GM18508 (cell line): ENCODE data around the gene ADAMTS17.
"Not testable (repeated sequence)": the region's sequence is repeated elsewhere in the genome, so short reads cannot be mapped to it uniquely, and the experiment has no call there.

ENCODE experiments used
- ATAC-seq: cut with Tn5 transposase; IDR thresholded peaks from one replicate; pipeline ENCODE4 v1.9.1; 2021; ENCODE audit warnings: moderate number of reproducible peaks; ENCODE audit not compliant: insufficient read depth, unreplicated experiment

The ADAMTS17 gene

DNA sequence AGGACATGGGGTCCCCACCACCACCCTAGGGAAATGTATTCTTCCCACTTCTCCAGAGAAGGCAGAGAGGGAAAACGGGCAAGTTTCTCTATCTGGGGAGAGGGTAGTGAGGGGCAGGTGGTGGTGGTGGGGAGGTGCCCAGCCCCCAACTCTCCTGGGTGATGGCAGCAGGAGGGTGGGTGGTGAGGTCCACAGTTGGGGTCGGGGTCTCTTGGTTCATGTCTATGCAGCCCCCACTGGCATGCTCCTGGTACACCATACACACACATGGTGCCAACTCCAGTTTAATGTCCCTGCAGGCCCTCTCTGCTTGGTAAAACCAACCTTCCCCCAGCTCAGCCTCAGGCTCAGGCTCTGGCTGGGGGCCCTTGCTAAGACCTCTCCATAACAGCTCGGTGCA lies 354.1 kb downstream of the ADAMTS17 start:
- no peak for ATAC-seq

GRCh38 chr15:99987119-99987506 lies 354.7 kb downstream of the ADAMTS17 start:
- no peak for ATAC-seq

DNA sequence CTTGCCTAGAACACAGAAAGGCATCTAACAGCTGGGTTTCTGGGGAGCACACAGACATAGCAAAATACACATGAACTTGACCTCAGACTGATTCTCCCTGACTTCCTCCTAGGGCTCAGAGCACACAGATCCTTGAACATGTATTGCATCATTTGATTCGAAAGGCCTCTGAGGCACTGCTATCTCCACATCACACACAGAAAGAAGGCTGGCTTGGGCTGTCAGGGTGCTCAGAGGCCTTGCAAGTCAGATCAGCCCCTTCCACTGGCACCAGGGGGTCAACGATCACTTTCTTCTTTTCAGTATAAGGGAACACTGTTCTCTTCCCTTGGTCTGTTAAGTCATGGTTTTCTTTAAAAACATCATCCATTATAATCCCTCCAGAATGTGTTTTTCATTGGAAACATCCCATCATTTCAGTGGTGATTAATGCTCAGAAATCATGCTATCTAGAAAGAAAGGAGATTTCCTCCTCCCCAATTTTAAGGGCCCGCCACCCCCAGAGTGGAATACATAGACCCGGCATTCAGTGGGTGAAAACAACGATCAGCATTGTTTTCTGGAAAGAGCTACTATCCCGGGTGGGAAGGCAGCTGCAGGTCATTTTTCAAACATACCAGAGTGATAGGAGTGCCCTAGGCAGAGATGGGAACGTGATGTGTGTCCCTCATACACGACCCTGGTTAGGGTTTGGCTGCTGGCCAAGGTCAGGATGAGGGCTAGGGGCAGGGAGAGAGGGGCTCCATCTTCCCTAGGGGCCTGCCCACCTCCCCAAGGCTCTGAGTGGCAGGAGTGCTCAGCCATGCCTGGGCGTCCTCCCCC lies 355.3 kb downstream of the ADAMTS17 start:
- no peak for ATAC-seq

GRCh38 chr15:99985878-99986277 lies 355.9 kb downstream of the ADAMTS17 start:
- ATAC-seq: no peak

DNA sequence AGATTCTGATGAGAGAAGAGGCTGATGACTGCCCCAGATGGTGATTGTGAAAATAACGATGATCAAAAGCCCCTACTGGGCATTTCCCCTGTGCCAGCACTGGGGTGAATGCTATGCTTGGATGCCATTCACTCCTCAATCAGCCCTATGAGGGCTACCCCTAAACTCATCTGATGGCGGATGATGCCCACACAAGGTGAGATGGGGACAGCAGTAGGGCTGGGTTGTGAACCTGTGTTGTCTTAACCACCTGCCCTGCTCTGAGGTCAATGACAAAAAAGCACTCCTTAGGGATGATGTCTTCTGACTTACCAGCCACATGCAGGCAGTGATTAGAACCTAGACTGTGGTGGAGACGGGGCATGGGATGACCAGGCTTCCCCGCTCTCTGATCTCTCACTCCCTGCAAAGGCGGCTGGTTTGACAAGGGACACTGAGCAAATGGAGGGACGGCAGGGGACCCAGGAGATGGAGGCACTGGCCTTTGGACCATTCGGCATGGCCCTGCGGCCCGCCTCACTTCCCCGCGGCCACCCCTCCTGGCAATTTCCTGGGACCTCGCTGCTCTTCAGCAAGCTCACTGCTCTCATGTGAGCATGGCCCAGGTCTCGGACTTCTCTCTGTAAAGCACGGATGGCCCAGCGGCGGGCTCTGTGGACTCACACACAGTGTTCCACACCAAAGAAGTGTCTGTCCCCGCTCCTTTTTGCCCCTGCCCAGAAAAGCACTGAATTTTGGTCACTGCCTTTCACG lies 357.1 kb downstream of the ADAMTS17 start:
- no peak for ATAC-seq

- no peak for ATAC-seq
Measured at GRCh38 chr15:99983886-99984286, 357.9 kb downstream of the ADAMTS17 start.

GRCh38 chr15:99983171-99983885 lies 358.4 kb downstream of the ADAMTS17 start:
- ATAC-seq: no peak

DNA sequence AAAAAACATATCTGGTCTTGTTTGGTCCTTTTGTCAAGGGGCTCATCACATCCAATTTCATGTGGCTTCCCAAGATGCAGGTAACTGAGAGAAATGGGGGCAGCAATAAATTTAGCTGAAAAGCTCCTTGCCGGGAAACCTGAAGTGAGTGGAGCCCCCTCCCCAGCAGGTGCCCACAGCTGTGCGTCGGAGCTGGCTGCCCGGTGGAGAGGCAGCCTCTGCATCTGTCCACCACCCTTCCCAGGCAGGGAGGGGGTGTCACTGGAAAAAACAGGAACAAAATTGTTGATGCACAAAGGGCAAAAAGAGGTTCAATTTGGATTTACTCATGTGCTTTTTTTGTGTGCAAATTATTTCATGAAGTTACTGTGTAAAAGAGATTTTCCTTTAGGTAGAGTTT lies 359.1 kb downstream of the ADAMTS17 start:
- no peak for ATAC-seq

DNA sequence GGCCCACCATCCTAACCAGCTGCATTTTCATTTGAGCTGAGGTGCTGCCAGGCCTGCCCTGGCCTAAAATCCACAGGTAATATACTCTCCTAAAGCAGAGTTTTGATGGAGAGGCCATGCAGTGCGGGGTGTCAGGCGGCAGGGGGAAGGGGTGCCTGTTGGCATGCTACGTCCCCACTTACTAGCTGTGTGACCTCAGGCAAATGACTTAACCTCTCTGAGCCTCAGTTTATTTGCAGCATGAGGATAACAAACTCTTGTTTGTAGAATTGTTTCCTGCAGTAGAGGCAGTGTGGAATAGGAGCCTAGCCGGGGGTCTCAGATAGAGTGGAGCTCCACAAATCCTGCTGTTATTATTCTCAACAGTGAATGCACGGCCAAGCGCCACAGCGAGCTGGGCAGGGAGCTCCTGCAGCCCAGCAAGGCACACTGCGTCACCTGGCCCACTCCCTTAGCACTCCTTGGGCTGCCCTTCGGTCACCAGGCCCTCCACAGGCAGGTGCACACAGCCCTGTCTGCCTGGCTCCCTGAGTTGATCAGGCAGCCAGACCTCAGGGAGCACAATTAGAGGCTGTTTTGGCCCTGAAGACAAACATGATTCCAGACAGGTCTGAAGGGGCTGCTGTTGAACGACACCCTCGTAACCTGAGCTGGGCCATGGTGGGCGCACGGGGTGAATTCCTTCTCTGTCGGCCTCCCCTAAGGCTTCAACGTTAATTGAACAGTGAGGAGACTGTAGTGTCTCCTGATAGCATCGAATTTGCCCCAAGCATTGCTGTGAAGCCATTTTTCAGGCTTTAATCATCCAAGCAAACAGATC lies 359.7 kb downstream of the ADAMTS17 start:
- no peak for ATAC-seq

DNA sequence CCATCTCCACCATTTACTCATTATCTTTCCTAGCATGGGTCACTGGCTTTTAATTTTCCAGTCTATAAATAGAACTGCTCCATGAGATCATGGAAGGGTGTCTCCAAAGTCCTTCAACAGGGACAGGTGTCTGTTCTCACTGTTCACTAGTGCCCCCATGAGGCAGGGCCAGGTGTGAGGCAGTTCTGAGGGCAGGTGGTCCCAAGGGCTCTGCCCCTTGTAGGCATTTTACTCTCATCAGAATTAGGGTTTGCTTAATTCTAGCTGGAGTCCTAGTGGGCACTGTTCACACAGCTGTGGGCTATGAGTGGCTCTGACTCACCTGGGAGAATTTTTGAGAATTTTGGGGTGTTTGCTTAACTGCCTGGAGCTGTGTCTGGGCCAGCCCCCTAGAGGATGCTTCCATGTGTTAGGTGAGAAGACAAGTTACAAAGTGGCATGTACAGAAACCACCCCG lies 360.6 kb downstream of the ADAMTS17 start:
- no peak for ATAC-seq

DNA sequence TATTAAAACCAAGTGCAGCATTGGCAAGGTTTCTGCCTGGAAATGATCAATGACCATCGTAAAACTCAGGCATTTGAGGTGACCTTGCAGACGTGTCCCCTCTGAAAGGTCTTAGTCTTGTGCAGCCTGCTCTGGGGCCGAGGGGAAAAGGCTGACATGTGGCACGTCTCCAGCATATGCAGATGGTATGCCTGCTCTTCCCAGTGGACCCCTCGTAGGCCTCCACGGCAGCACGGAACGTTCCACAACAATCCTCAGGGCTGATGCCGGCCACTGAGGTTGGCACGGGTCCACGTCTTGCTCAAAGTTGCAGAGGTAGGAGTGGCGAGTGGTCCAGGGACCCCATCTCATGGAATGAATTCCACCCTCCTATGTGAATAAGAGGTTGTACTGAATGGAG lies 361.0 kb downstream of the ADAMTS17 start:
- no peak for ATAC-seq

- not testable (repeated sequence) for ATAC-seq
Measured at GRCh38 chr15:99979886-99980285, 361.9 kb downstream of the ADAMTS17 start.

DNA sequence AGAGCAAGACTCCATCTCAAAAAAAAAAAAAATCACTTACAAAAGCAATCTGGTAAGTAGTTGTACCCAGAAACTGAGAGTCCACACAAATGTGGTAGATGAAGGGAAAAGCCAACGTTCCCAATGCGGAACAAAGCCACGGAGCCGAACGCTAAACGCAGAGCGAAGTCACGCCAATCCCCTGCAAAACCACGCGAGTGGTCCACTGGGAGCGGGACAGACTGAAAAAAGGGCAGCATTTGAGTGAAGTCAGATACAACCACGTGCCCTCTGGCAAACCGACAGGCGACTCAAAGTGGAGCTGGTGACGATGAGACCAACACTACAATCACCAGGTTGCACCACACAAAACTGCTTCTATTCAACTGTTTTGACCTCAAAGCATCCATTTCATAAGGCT lies 362.4 kb downstream of the ADAMTS17 start:
- ATAC-seq: no peak

DNA sequence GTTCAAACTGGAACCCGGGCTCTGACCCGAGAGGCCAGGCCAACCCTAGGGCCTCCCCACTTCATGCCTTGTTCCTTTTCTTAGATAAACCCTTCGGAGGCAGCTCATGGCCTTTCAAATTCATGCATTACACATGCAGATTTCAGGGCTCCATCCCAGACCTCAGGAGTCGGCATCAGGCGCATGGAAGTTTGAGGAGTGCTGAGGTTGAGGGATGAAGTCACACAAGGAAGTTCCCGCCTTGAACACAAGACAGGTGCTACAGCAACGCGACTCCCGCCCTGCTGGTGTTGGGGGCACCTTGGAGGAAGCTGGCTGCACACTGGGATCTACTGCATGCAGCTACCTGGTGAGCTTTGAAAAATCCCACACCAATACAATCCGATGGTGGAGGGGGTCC lies 363.3 kb downstream of the ADAMTS17 start:
- no peak for ATAC-seq

GRCh38 chr15:99977929-99978328 lies 363.8 kb downstream of the ADAMTS17 start:
- ATAC-seq: no peak

DNA sequence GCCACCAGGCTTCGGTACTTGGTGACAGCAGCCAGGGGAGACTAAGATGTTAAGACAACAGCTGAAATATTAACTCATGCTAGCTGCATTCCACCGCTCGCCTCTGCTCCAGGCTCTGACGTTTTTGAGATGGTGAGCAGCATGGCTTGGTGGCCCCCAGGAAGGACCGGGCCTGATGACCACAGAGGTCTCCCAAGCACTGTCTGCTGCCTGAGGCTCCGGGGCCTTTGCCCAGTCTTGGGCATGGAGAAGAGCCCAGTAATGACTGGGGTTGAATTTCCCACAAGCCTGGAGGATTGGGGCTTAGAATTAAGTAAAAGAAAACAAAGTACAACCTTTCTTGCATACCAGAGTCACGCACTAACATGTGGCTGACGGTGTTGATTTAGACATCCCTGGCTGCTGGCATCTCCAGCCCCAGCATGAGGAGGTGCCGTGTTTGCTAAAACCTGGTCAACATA lies 364.9 kb downstream of the ADAMTS17 start:
- no peak for ATAC-seq

- no peak for ATAC-seq
Measured at GRCh38 chr15:99976000-99976399, 365.8 kb downstream of the ADAMTS17 start.

- ATAC-seq: no peak
Measured at GRCh38 chr15:99974246-99974645, 367.5 kb downstream of the ADAMTS17 start.

DNA sequence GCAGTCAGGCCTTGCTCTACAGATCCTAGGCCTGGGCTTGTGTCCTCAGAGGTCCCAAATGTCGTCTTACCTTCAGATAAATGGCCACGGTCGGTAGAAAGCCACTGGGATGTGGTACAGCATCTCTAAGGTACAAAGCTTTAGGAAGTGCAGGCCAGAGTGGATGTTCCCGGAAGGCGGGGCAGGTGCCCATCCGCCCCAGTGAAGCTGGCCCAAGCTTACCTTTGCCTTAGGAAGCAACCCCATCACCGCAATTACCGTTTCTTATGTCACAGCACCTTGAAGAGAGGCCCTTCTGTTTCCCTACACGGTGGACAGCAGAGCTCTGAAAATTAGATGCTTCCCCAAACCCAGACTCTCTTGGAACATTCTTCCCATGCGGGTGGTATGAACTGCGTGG lies 368.4 kb downstream of the ADAMTS17 start:
- ATAC-seq: no peak

DNA sequence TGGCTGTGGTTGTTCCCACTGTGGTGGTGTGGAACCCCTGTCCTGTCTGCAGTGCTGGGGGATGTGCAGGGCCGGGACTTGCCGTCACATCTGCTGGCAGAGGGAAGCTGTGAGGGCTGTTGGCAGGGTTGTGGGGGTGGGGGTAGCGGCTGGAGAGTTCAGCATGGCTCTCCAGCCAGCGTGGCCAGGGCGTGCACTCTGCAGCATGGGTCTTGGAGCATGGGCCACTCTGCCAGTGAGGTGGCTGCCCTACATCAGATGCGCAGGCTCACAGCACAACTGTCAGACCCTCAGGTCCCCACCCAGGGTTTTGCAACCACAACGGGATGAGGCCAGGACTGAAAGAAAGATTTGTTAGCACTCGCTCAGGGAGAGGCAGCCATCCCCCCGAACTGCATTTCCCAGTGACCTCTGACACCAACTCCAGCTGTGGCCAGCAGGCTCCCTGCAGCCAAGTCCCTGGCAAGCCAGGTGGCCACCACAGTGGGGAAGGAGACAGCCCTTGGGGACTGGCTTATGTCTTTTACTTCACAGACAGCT lies 370.8 kb downstream of the ADAMTS17 start:
- no peak for ATAC-seq
